CD14-positive monocyte (primary cell): ENCODE measurements around the gene PUM2. TPM values are rescaled to one million over a fixed set of nuclear protein-coding genes. Genes with fewer than 3 reads are reported as not detected.

Experiments used
- DNase-seq, 3 donors: peaks; one replicate each; pipeline ENCODE4 v3.0.0-alpha.2; 2011 to 2022
- H2AFZ ChIP-seq: 2 replicates; pipeline ENCODE4 v1.6.0; 2012; ENCODE audit warnings: mild to moderate bottlenecking, low read depth, low read length, inconsistent platforms; ENCODE audit not compliant: insufficient read depth, poor library complexity, severe bottlenecking
- H3K27ac ChIP-seq, 2 donors: 1 replicate in 1 of 2; 2 replicates in 1 of 2; pipeline ENCODE4 v1.5.1; 2012 to 2013; ENCODE audit warnings: low read length in 2 of 2, control low read depth in 1 of 2, inconsistent platforms in 1 of 2, low read depth in 1 of 2, mild to moderate bottlenecking in 1 of 2
- H3K27me3 ChIP-seq, 2 donors: one replicate each; pipeline versions ENCODE4 v1.6.0 to v1.6.1; 2011 to 2013; ENCODE audit warnings: low read length in 2 of 2; ENCODE audit not compliant: control insufficient read depth in 2 of 2, insufficient read depth in 2 of 2
- H3K36me3 ChIP-seq, 2 donors: replicated peaks in 1 of 2; 1 replicate in 1 of 2; 2 replicates in 1 of 2; pipeline versions ENCODE4 v1.5.1 to v1.6.1; 2012 to 2013; ENCODE audit warnings: low read length in 2 of 2, control low read depth in 1 of 2, inconsistent platforms in 1 of 2, mild to moderate bottlenecking in 1 of 2; ENCODE audit not compliant: insufficient read depth in 2 of 2, control insufficient read depth in 1 of 2
- H3K4me1 ChIP-seq, 2 donors: 1 replicate in 1 of 2; 2 replicates in 1 of 2; pipeline versions ENCODE4 v1.5.1 to v1.6.1; 2012 to 2013; ENCODE audit warnings: low read length in 2 of 2, control low read depth in 1 of 2, inconsistent platforms in 1 of 2, mild to moderate bottlenecking in 1 of 2, moderate library complexity in 1 of 2; ENCODE audit not compliant: insufficient read depth in 2 of 2, control insufficient read depth in 1 of 2
- H3K4me2 ChIP-seq: replicated peaks from 2 replicates; pipeline ENCODE3; 2012; ENCODE audit warnings: low read length, moderate library complexity, mild to moderate bottlenecking; ENCODE audit not compliant: poor library complexity, severe bottlenecking; ENCODE audit errors: extremely low read depth
- H3K4me3 ChIP-seq, 3 experiments: fragments of 200-600 bp in 1 of 3; sonication (generic) in 1 of 3; replicated peaks in 1 of 3; 1 replicate in 2 of 3; 2 replicates in 1 of 3; pipeline ENCODE4 v1.5.1; 2011 to 2013; ENCODE audit warnings: low read length in 3 of 3, mild to moderate bottlenecking in 3 of 3, control low read depth in 2 of 3, low read depth in 2 of 3, inconsistent platforms in 1 of 3, moderate library complexity in 1 of 3
- H3K79me2 ChIP-seq: 2 replicates; pipeline ENCODE4 v1.6.0; 2012; ENCODE audit warnings: mild to moderate bottlenecking, control low read depth, inconsistent platforms, low read length, moderate library complexity; ENCODE audit not compliant: insufficient read depth
- H3K9ac ChIP-seq: 2 replicates; pipeline ENCODE4 v1.6.0; 2017; ENCODE audit warnings: low read length, mild to moderate bottlenecking; ENCODE audit not compliant: insufficient read depth, poor library complexity, severe bottlenecking
- H3K9me3 ChIP-seq, 2 donors: replicated peaks in 1 of 2; 1 replicate in 1 of 2; 2 replicates in 1 of 2; pipeline versions ENCODE4 v1.5.1 to v1.6.1; 2012 to 2013; ENCODE audit warnings: low read length in 2 of 2, control low read depth in 1 of 2; ENCODE audit not compliant: control insufficient read depth in 1 of 2, insufficient read depth in 1 of 2
- H4K20me1 ChIP-seq: 2 replicates; pipeline ENCODE4 v1.6.0; 2012; ENCODE audit warnings: mild to moderate bottlenecking, low read length, control low read depth, moderate library complexity; ENCODE audit not compliant: insufficient read depth
- H3K27ac Mint-ChIP-seq, 7 donors: one replicate each; pipeline ENCODE4 v1.8.0; 2020; ENCODE audit warnings: mild to moderate bottlenecking in 7 of 7, mixed read lengths in 7 of 7, moderate library complexity in 6 of 7, inconsistent platforms in 2 of 7
- H3K27me3 Mint-ChIP-seq, 3 donors: one replicate each; pipeline ENCODE4 v1.8.0; 2021 to 2022; ENCODE audit warnings: low read depth in 3 of 3, mild to moderate bottlenecking in 3 of 3, mixed read lengths in 3 of 3, moderate library complexity in 3 of 3, inconsistent platforms in 1 of 3
- H3K36me3 Mint-ChIP-seq, 2 donors: one replicate each; pipeline ENCODE4 v1.8.0; 2020; ENCODE audit warnings: mixed read lengths in 2 of 2, inconsistent platforms in 1 of 2, mild to moderate bottlenecking in 1 of 2
- H3K4me1 Mint-ChIP-seq: one replicate; pipeline ENCODE4 v1.8.0; 2020; ENCODE audit warnings: mild to moderate bottlenecking, mixed read lengths
- H3K4me3 Mint-ChIP-seq, 2 donors: one replicate each; pipeline ENCODE4 v1.8.0; 2020; ENCODE audit warnings: mild to moderate bottlenecking in 2 of 2, mixed read lengths in 2 of 2, moderate library complexity in 1 of 2
- H3K9me3 Mint-ChIP-seq, 7 donors: one replicate each; pipeline ENCODE4 v1.8.0; 2020 to 2022; ENCODE audit warnings: mixed read lengths in 7 of 7, mild to moderate bottlenecking in 6 of 7, moderate library complexity in 6 of 7, inconsistent platforms in 2 of 7
- CTCF ChIP-seq: fragments of 200-600 bp; IDR thresholded peaks from one replicate; pipeline ENCODE4 v1.8.0; 2022; ENCODE audit warnings: antibody characterized with exemption, mild to moderate bottlenecking
- WGBS: methylation state at CpG from one replicate; pipeline ENCODE4 v1.1.5; 2013; ENCODE audit warnings: missing lambda C conversion rate; ENCODE audit not compliant: insufficient coverage; 5-methylcytosine and 5-hydroxymethylcytosine counted together
- intact Hi-C, 2 donors: fragments of 100-400 bp; cut with micrococcal nuclease; formaldehyde crosslinking; loops; one replicate each; pipeline versions ENCODE4 v1.15.0 to v1.15.1; 2023
- polyA plus RNA-seq, 3 donors: library from polyadenylated mRNA; depleted of rRNA in 1 of 3; unstranded in 2 of 3; stranded (reverse) in 1 of 3; fragments of 300-500 nt in 2 of 3; fragments of >200 nt in 1 of 3; fragmentation: Illumina TruSeq in 2 of 3; gene quantifications; 1 replicate in 2 of 3; 2 replicates in 1 of 3; pipeline ENCODE4 v1.2.3, GENCODE V29; 2012 to 2021

PUM2 gene
- polyA plus RNA-seq, 3 donors, result 7.2 to 22.4 (median 8.3) TPM

- DNase-seq, result no peak
Measured at GRCh38 chr2:20333738-20334137, 16.9 kb downstream of the PUM2 start.

GRCh38 chr2:20330192-20330591 lies 20.5 kb downstream of the PUM2 start:
- no peak for DNase-seq
- intact Hi-C loops, result no loop called here
- Mint-ChIP-seq H3K27ac (peak overlapping the region in 4 of 7 donors; percentile 0 to 56 (median 22)), H3K27me3 (no peaks in the 10 kb centered on the region), H3K36me3 (peaks cover 15 to 63% of the 10 kb centered on the region in 2 donors), H3K9me3 (peaks cover 0 to 11% (median 7%) of the 10 kb centered on the region in 7 donors), H3K4me3 (no peak overlapping the region), H3K4me1 (peaks cover 18% of the 10 kb centered on the region)
- no peak overlapping the region for H3K9ac ChIP-seq
- H4K20me1 ChIP-seq, result peaks cover 100% of the 10 kb centered on the region
- no peak for TF ChIP-seq CTCF
- no peak overlapping the region for H3K4me2 ChIP-seq
- H3K79me2 ChIP-seq, result peaks cover 100% of the 10 kb centered on the region
- no peaks in the 10 kb centered on the region for H3K27me3 ChIP-seq
- peak overlapping the region in 1 of 2 donors; percentile 26 for H3K27ac ChIP-seq
- peaks cover 2 to 44% of the 10 kb centered on the region in 2 donors for H3K36me3 ChIP-seq
- WGBS, result no CpG with 5 or more reads among the region's 3 CpGs
- H3K4me1 ChIP-seq, result peaks cover 0 to 10% of the 10 kb centered on the region in 2 donors
- H2AFZ ChIP-seq, result no peak overlapping the region
- H3K9me3 ChIP-seq, result peaks cover 0 to 4% of the 10 kb centered on the region in 2 donors
- no peak overlapping the region for H3K4me3 ChIP-seq

More at GRCh38 chr2:20333738-20334137, 16.9 kb downstream of the PUM2 start:
- Mint-ChIP-seq H3K27ac (peak overlapping the region in 3 of 7 donors; percentile 21 to 87 (median 78)), H3K9me3 (peaks cover 0 to 11% (median 7%) of the 10 kb centered on the region in 7 donors), H3K36me3 (peaks cover 4 to 41% of the 10 kb centered on the region in 2 donors), H3K4me3 (no peak overlapping the region), H3K27me3 (no peaks in the 10 kb centered on the region), H3K4me1 (peaks cover 39% of the 10 kb centered on the region)
- intact Hi-C loops, result no loop called here
- WGBS, result 64% methylated on average over 2 of the region's 4 CpGs
- H3K27ac ChIP-seq, result peak overlapping the region in 1 of 2 donors; percentile 39
- no peak for TF ChIP-seq CTCF
- peaks cover 100% of the 10 kb centered on the region for H3K79me2 ChIP-seq
- H3K9ac ChIP-seq, result no peak overlapping the region
- no peaks in the 10 kb centered on the region for H3K27me3 ChIP-seq
- H2AFZ ChIP-seq, result no peak overlapping the region
- no peak overlapping the region for H3K4me3 ChIP-seq
- peaks cover 0 to 17% of the 10 kb centered on the region in 2 donors for H3K4me1 ChIP-seq
- peaks cover 0 to 26% of the 10 kb centered on the region in 2 donors for H3K36me3 ChIP-seq
- peaks cover 0 to 4% of the 10 kb centered on the region in 2 donors for H3K9me3 ChIP-seq
- peaks cover 100% of the 10 kb centered on the region for H4K20me1 ChIP-seq
- no peak overlapping the region for H3K4me2 ChIP-seq
